ENCODE data around the gene CDH2. TPM values are rescaled to one million over a fixed set of nuclear protein-coding genes. Genes with fewer than 3 reads are reported as not detected.

Gene CDH2
- total RNA-seq, 1 experiment from 2014 or later = 42.3 TPM

- in situ Hi-C loops (cut with HindIII; ENCODE audit: low pct_unique_long_range_greater_than_20kb, low sequenced_read_pairs) = no loop called here
- POLR2A ChIA-PET = no interaction called here
- ATAC-seq = no peak
- H3K4me1 ChIP-seq (ENCODE audit: control insufficient read depth, insufficient read depth, low read length) = no peaks in the 10 kb centered on the region
- intact Hi-C loops (cut with micrococcal nuclease; ENCODE audit: unreplicated experiment) = no loop called here
- H3K36me3 ChIP-seq (ENCODE audit: control insufficient read depth, insufficient read depth, low read length) = no peaks in the 10 kb centered on the region
- CTCF ChIA-PET = no interaction called here
- H3K27me3 ChIP-seq (ENCODE audit: control insufficient read depth, insufficient read depth, low read length) = no peaks in the 10 kb centered on the region
- BruUV-seq (replicated peaks) = no TSS peak
- no peak overlapping the region for H3K4me3 ChIP-seq (ENCODE audit: low read depth in 2 of 2, low read length in 2 of 2)
- H3K27ac ChIP-seq (ENCODE audit: low read length) = no peak overlapping the region
- TF ChIP-seq SIN3A (IDR thresholded peaks at IDR 0.05; ENCODE audit: borderline replicate concordance, insufficient read depth, low read depth, low read length) (no peak), POLR2AphosphoS5 (IDR thresholded peaks at IDR 0.05; ENCODE audit: low read depth, low read length) (no peak), REST (IDR thresholded peaks at IDR 0.05; ENCODE audit: insufficient read depth in 1 of 2, low read depth in 2 of 2, low read length in 1 of 2) (no peak), TCF7L2 (IDR thresholded peaks at IDR 0.05; ENCODE audit: low read depth, low read length) (no peak)
- TF ChIP-seq, protein P1, sequence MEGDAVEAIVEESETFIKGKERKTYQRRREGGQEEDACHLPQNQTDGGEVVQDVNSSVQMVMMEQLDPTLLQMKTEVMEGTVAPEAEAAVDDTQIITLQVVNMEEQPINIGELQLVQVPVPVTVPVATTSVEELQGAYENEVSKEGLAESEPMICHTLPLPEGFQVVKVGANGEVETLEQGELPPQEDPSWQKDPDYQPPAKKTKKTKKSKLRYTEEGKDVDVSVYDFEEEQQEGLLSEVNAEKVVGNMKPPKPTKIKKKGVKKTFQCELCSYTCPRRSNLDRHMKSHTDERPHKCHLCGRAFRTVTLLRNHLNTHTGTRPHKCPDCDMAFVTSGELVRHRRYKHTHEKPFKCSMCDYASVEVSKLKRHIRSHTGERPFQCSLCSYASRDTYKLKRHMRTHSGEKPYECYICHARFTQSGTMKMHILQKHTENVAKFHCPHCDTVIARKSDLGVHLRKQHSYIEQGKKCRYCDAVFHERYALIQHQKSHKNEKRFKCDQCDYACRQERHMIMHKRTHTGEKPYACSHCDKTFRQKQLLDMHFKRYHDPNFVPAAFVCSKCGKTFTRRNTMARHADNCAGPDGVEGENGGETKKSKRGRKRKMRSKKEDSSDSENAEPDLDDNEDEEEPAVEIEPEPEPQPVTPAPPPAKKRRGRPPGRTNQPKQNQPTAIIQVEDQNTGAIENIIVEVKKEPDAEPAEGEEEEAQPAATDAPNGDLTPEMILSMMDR (IDR thresholded peaks at IDR 0.05) = no peak
- DNase-seq (ENCODE audit: low read depth, low spot score) = no peak
- no peaks in the 10 kb centered on the region for H3K9me3 ChIP-seq (ENCODE audit: control insufficient read depth, insufficient read depth, low read depth, low read length)
Observed at GRCh38 chr18:28125051-28125450, 51.9 kb downstream of the CDH2 start.

GRCh38 chr18:28124131-28125029, 52.5 kb downstream of the CDH2 start:
- Histone ChIP-seq H3K27me3 (ENCODE audit: control insufficient read depth, insufficient read depth, low read length) (no peaks in the 10 kb centered on the region), H3K4me1 (ENCODE audit: control insufficient read depth, insufficient read depth, low read length) (no peaks in the 10 kb centered on the region), H3K27ac (ENCODE audit: low read length) (no peak overlapping the region), H3K4me3 (ENCODE audit: low read depth in 2 of 2, low read length in 2 of 2) (no peak overlapping the region), H3K36me3 (ENCODE audit: control insufficient read depth, insufficient read depth, low read length) (no peaks in the 10 kb centered on the region), H3K9me3 (ENCODE audit: control insufficient read depth, insufficient read depth, low read depth, low read length) (no peaks in the 10 kb centered on the region)
- CTCF ChIA-PET = no interaction called here
- no TSS peak for BruUV-seq (replicated peaks)
- TF ChIP-seq, protein P1 (IDR thresholded peaks at IDR 0.05) = no peak
- TF ChIP-seq TCF7L2 (IDR thresholded peaks at IDR 0.05; ENCODE audit: low read depth, low read length) (no peak), SIN3A (IDR thresholded peaks at IDR 0.05; ENCODE audit: borderline replicate concordance, insufficient read depth, low read depth, low read length) (no peak), REST (IDR thresholded peaks at IDR 0.05; ENCODE audit: insufficient read depth in 1 of 2, low read depth in 2 of 2, low read length in 1 of 2) (no peak), POLR2AphosphoS5 (IDR thresholded peaks at IDR 0.05; ENCODE audit: low read depth, low read length) (no peak)
- in situ Hi-C loops (cut with HindIII; ENCODE audit: low pct_unique_long_range_greater_than_20kb, low sequenced_read_pairs) (no loop called here), intact Hi-C loops (cut with micrococcal nuclease; ENCODE audit: unreplicated experiment) (no loop called here)
- DNase-seq (ENCODE audit: low read depth, low spot score) (no peak), ATAC-seq (no peak)
- POLR2A ChIA-PET = no interaction called here
